HepG2 (cell line): ENCODE measurements around the gene BSN. TPM values are rescaled to one million over a fixed set of nuclear protein-coding genes. Genes with fewer than 3 reads are reported as not detected.
A peak's percentile ranks its signal among the peaks of the same experiment; 100 is the strongest.

Experiments
- ARID4A ChIP-seq: sonication (generic); formaldehyde crosslinking; IDR thresholded peaks from 2 replicates; pipeline ENCODE4 v1.5.0; 2020; ENCODE audit warnings: mild to moderate bottlenecking, missing genetic modification reagents, borderline replicate concordance
- FOXM1 ChIP-seq: sonication (generic); formaldehyde crosslinking; IDR thresholded peaks from 2 replicates; pipeline ENCODE4 v1.5.0; 2020; ENCODE audit warnings: missing genetic modification reagents
- MTERF4 ChIP-seq: sonication (generic); formaldehyde crosslinking; IDR thresholded peaks from 2 replicates; pipeline ENCODE4 v1.8.0; 2023; ENCODE audit warnings: mild to moderate bottlenecking, missing genetic modification reagents
- PAF1 ChIP-seq: IDR thresholded peaks from 2 replicates; pipeline ENCODE4 v1.6.1; 2016; ENCODE audit warnings: missing genetic modification reagents, missing compliant biosample characterization
- ZNF792 ChIP-seq: IDR thresholded peaks from 2 replicates; pipeline ENCODE4 v1.6.1; 2016
- polyA plus RNA-seq, 8 experiments: library from polyadenylated mRNA; depleted of rRNA in 3 of 8; stranded (reverse) in 7 of 8; unstranded in 1 of 8; fragments of >200 nt; fragmentation: Illumina TruSeq in 4 of 8; extraction: Trizol in 4 of 8; gene quantifications; 2 replicates each; pipeline versions ENCODE4 v1.2.1 to v1.2.3, GENCODE V29; 2011 to 2016; ENCODE audit warnings: low read depth in 4 of 8, missing spikeins in 1 of 8, mixed read lengths in 1 of 8; ENCODE audit not compliant: insufficient read depth in 1 of 8
- total RNA-seq, 5 experiments: library from RNA; depleted of rRNA; stranded (reverse); fragments of >200 nt; fragmentation: Illumina TruSeq; extraction: Trizol; gene quantifications; 2 replicates each; pipeline ENCODE4 v1.2.3, GENCODE V29; 2016; ENCODE audit warnings: low read depth in 1 of 5
- TF ChIP-seq, protein P1 (sequence below), 2 experiments: sonication (generic) in 1 of 2; formaldehyde crosslinking in 1 of 2; IDR thresholded peaks; 2 replicates each; pipeline versions ENCODE4 v1.6.1 to v1.9.0; 2014 to 2022; ENCODE audit warnings: antibody characterized with exemption in 1 of 2, borderline replicate concordance in 1 of 2, inconsistent platforms in 1 of 2, low read depth in 1 of 2, missing genetic modification reagents in 1 of 2
- TF ChIP-seq, protein P2 (sequence below): sonication (generic); formaldehyde crosslinking; IDR thresholded peaks from 2 replicates; pipeline ENCODE4 v1.9.0; 2021; ENCODE audit warnings: missing genetic modification reagents, borderline replicate concordance
- TF ChIP-seq, protein P3 (sequence below): sonication (generic); formaldehyde crosslinking; IDR thresholded peaks from 2 replicates; pipeline ENCODE4 v1.5.1; 2020; ENCODE audit warnings: mild to moderate bottlenecking, moderate library complexity, missing genetic modification reagents

BSN gene
- total and polyA plus RNA-seq, 2 of the 13 experiments (the other 11 are each of a cell fraction or from before 2014, with no cell fraction given), result 0.42 to 0.86 TPM

DNA sequence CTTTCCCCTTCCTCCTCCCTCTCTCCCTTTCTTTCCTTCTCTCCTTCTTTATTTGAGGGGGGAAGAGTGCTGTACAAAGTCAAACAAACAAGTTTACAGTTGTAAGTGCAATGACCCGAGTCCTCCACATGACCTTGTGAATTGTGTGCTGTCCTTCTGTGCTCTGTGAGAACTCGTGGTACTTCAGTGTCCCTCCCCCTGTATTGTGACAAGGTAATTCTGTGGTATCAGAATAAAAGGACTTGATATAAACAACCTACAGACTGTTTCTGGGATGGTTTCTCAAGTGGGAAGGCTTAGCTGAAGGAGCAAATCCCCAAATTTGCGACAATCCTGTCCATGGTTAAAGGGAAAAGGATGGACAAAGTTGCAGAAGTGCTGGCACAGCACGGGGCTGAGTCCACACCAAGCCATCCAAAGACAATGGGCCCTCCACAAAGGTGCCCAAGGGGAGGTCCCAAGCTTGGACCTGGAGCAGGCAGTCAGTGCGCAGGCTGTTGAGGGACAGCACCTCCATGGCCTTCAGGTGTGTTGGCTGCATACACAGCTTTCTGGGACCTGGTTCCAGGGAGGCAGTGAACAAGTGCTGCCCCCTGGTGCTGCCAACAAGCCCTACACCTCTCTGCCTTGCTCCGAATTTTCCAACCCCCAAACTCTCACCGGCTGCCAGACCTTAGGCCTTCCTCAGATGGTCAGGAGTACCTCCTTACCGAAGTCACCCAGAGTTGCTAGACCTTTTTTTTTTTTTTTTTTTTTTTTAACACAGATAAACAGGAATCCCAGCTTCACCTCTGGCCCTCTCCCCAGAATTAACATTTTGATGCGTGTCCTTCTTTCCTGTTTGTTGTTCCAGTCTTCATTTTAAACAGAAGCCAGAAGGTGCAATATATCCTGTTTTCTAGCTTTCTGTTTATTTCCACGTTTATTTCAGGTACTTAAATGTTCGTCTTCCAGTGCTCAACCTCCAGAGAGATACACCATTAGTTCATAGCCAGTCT lies 117.3 kb downstream of the BSN start (continued):
- TF ChIP-seq ARID4A (CRISPR knock-in tag) (peak; percentile 62; the same call in 1 of the 2 replicates), FOXM1 (CRISPR knock-in tag) (no peak), PAF1 (no peak), ZNF792 (CRISPR knock-in tag) (0 out of 2 replicates have a peak, but pooled peaks have one; percentile 29), MTERF4 (CRISPR knock-in tag) (peak; percentile 8; the same call in 1 of the 2 replicates)
- TF ChIP-seq, protein P1, sequence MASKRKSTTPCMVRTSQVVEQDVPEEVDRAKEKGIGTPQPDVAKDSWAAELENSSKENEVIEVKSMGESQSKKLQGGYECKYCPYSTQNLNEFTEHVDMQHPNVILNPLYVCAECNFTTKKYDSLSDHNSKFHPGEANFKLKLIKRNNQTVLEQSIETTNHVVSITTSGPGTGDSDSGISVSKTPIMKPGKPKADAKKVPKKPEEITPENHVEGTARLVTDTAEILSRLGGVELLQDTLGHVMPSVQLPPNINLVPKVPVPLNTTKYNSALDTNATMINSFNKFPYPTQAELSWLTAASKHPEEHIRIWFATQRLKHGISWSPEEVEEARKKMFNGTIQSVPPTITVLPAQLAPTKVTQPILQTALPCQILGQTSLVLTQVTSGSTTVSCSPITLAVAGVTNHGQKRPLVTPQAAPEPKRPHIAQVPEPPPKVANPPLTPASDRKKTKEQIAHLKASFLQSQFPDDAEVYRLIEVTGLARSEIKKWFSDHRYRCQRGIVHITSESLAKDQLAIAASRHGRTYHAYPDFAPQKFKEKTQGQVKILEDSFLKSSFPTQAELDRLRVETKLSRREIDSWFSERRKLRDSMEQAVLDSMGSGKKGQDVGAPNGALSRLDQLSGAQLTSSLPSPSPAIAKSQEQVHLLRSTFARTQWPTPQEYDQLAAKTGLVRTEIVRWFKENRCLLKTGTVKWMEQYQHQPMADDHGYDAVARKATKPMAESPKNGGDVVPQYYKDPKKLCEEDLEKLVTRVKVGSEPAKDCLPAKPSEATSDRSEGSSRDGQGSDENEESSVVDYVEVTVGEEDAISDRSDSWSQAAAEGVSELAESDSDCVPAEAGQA (IDR thresholded peaks at IDR 0.05; ENCODE audit: low read depth), result no peak
- TF ChIP-seq, protein P1 (CRISPR knock-in tag; IDR thresholded peaks at IDR 0.05; ENCODE audit: borderline replicate concordance), result no peak
- TF ChIP-seq, protein P2, sequence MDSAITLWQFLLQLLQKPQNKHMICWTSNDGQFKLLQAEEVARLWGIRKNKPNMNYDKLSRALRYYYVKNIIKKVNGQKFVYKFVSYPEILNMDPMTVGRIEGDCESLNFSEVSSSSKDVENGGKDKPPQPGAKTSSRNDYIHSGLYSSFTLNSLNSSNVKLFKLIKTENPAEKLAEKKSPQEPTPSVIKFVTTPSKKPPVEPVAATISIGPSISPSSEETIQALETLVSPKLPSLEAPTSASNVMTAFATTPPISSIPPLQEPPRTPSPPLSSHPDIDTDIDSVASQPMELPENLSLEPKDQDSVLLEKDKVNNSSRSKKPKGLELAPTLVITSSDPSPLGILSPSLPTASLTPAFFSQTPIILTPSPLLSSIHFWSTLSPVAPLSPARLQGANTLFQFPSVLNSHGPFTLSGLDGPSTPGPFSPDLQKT, result no peak
- TF ChIP-seq, protein P3, sequence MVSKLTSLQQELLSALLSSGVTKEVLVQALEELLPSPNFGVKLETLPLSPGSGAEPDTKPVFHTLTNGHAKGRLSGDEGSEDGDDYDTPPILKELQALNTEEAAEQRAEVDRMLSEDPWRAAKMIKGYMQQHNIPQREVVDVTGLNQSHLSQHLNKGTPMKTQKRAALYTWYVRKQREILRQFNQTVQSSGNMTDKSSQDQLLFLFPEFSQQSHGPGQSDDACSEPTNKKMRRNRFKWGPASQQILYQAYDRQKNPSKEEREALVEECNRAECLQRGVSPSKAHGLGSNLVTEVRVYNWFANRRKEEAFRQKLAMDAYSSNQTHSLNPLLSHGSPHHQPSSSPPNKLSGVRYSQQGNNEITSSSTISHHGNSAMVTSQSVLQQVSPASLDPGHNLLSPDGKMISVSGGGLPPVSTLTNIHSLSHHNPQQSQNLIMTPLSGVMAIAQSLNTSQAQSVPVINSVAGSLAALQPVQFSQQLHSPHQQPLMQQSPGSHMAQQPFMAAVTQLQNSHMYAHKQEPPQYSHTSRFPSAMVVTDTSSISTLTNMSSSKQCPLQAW (CRISPR knock-in tag), result peak; percentile 41; the same call in 1 of the 2 replicates
